Left lung (tissue), 10 donors: Measurements from ENCODE around the gene HEPHL1. TPM values are rescaled to one million over a fixed set of nuclear protein-coding genes. Genes with fewer than 3 reads are reported as not detected.

Experiments
- ATAC-seq: fragments of 200-7000 bp; cut with Tn5 transposase; one replicate; pipeline ENCODE4 v1.9.1; 2020; ENCODE audit warnings: moderate library complexity
- DNase-seq, 4 donors: peaks; one replicate each; pipeline ENCODE4 v3.0.0-alpha.2; 2013 to 2020
- H3K27ac ChIP-seq, 2 donors: fragments of 200-600 bp; sonication (generic) in 1 of 2; one replicate each; pipeline versions ENCODE4 v1.5.0 to v1.8.0; 2020 to 2021
- H3K27me3 ChIP-seq, 2 donors: fragments of 200-600 bp; sonication (generic) in 1 of 2; one replicate each; pipeline versions ENCODE4 v1.5.0 to v1.8.0; 2020 to 2021
- H3K36me3 ChIP-seq, 2 donors: fragments of 200-600 bp; sonication (generic) in 1 of 2; one replicate each; pipeline versions ENCODE4 v1.5.0 to v1.8.0; 2020 to 2021
- H3K4me1 ChIP-seq, 2 donors: fragments of 200-600 bp; one replicate each; pipeline ENCODE4 v1.8.0; 2021
- H3K4me3 ChIP-seq, 2 donors: fragments of 200-600 bp; sonication (generic) in 1 of 2; one replicate each; pipeline versions ENCODE4 v1.5.0 to v1.8.0; 2020 to 2021; ENCODE audit warnings: mild to moderate bottlenecking in 1 of 2
- H3K9me3 ChIP-seq, 2 donors: fragments of 200-600 bp; sonication (generic) in 1 of 2; one replicate each; pipeline versions ENCODE4 v1.5.0 to v1.8.0; 2020 to 2021
- CTCF ChIP-seq, 2 donors: fragments of 200-600 bp; sonication (generic) in 1 of 2; IDR thresholded peaks; one replicate each; pipeline versions ENCODE4 v1.5.0 to v1.8.0; 2021; ENCODE audit warnings: antibody characterized with exemption in 2 of 2
- intact Hi-C, 2 donors: fragments of 100-400 bp; cut with DNase I; formaldehyde crosslinking; loops; one replicate each; pipeline versions ENCODE4 v1.11.2 to v1.14.2; 2022
- polyA plus RNA-seq, 6 donors: library from polyadenylated mRNA; unstranded; fragments of 120-200 nt; gene quantifications; one replicate each; pipeline ENCODE4 v1.2.1, GENCODE V29; 2013; ENCODE audit not compliant: insufficient read length in 6 of 6
- total RNA-seq, 2 donors: library from RNA; stranded (reverse); fragmentation: NEBNext Ultra II Directional; extraction: Animal tissue kit (Norgen Biotek cat#: 25700); gene quantifications; one replicate each; pipeline ENCODE4 v1.2.1, GENCODE V29; 2021
- donor health status: DM: no; HTN: yes; CAD: no.
- donor health status: DM: no; HTN: no; CAD: no.

Gene HEPHL1
- total and polyA plus RNA-seq, 8 donors = 0.06 to 0.21 (median 0.14) TPM; not detected in 5

DNA sequence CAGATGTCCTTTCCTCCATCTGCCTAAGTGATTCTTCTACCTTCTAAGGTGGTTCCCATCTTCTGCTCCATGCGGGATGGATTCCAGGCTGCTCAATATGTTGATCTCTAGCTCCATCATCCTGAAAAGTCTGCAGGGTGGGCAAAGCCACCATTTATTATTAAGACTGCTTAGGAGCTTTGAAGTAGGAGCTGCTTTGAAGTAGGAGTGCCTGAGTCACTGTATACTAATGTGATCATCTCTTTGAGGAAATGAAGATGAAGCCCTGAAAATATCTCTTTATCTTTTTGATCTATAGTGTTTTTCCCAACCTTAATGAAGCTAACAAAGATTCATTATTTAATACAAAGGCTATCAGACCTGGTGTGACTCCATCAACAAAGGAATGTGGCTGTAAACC, 13.1 kb downstream of the HEPHL1 start:
- Histone ChIP-seq H3K27me3 (no peaks in the 10 kb centered on the region), H3K4me3 (no peak overlapping the region), H3K9me3 (peaks cover 0 to 10% of the 10 kb centered on the region in 2 donors), H3K36me3 (no peaks in the 10 kb centered on the region), H3K27ac (no peak overlapping the region), H3K4me1 (no peaks in the 10 kb centered on the region)
- TF ChIP-seq CTCF (IDR thresholded peaks at IDR 0.05) = no peak
- DNase-seq = no peak
- no peak for ATAC-seq
- intact Hi-C loops = no loop called here

DNA sequence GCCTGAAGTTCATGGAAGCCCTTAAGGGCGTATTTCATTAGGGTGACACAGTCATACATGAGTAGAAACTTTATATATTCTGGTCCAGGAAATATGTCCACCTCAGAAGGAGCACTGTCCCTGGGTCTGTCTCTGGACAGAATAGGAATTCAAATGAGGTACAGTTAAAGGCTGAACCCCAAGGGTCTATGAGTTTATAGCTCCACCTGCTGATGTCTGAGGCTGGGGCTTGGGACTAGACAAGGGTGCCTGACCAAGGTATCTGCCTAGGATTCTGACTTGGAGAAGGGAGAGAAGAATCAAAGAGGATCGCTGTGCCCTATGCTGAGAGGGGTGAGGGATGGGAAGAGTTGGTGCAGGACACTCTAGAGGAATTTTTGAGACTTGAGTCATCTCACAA, 14.9 kb downstream of the HEPHL1 start:
- Histone ChIP-seq H3K36me3 (no peaks in the 10 kb centered on the region), H3K27ac (no peak overlapping the region), H3K4me3 (no peak overlapping the region), H3K4me1 (no peaks in the 10 kb centered on the region), H3K9me3 (peaks cover 0 to 4% of the 10 kb centered on the region in 2 donors), H3K27me3 (no peaks in the 10 kb centered on the region)
- TF ChIP-seq CTCF (IDR thresholded peaks at IDR 0.05) = no peak
- no peak for ATAC-seq
- intact Hi-C loops = no loop called here
- DNase-seq = no peak

DNA sequence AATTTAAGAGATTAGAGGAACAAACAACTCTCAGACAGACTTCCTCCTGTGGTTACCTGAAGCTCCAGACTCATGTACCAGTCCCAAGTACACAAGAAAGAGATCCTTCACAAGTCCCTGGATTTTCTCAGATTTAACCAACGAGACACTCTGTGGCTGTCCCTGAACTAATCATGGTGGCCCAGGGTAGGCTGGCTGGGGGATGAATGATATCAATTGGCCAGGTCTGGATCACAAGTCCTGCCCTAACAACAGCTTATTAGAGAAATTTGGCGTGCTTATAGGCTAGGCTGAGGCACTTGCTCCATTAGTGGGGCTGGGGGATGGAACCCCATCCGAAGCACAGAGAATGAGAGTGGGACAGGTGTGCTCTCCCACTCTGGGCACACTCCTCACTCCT, 22.1 kb downstream of the HEPHL1 start:
- ATAC-seq = no peak
- intact Hi-C loops = no loop called here
- Histone ChIP-seq H3K27me3 (no peaks in the 10 kb centered on the region), H3K27ac (no peak overlapping the region), H3K36me3 (no peaks in the 10 kb centered on the region), H3K9me3 (no peaks in the 10 kb centered on the region), H3K4me1 (no peaks in the 10 kb centered on the region), H3K4me3 (no peak overlapping the region)
- DNase-seq = no peak
- no peak for TF ChIP-seq CTCF (IDR thresholded peaks at IDR 0.05)

DNA sequence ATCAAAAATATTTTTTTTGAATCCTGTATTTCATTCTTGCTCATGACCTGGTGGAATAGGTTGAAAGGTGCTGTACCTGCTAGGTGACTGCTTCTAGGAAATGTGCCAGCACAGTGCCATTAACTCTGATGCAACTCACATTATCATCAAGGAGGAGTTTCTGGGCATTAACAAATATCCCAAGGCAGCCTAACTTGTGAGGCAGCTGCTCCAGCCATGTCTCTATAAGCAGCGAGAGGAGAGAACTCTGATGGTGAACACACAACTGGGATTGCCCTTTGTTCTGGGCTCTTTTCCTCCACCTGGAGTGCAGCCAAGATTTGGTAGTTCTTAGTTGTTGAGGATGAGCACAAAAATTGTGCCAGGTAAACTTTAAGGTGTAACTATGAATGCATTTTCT, 25.6 kb downstream of the HEPHL1 start:
- no peaks in the 10 kb centered on the region for H3K4me1 ChIP-seq
- H3K27me3 ChIP-seq = no peaks in the 10 kb centered on the region
- no peak for TF ChIP-seq CTCF (IDR thresholded peaks at IDR 0.05)
- H3K4me3 ChIP-seq = no peak overlapping the region
- ATAC-seq (peak; percentile 62), DNase-seq (no peak)
- no peak overlapping the region for H3K27ac ChIP-seq
- intact Hi-C loops = no loop called here
- no peaks in the 10 kb centered on the region for H3K36me3 ChIP-seq
- peaks cover 0 to under 1% of the 10 kb centered on the region in 2 donors for H3K9me3 ChIP-seq

DNA sequence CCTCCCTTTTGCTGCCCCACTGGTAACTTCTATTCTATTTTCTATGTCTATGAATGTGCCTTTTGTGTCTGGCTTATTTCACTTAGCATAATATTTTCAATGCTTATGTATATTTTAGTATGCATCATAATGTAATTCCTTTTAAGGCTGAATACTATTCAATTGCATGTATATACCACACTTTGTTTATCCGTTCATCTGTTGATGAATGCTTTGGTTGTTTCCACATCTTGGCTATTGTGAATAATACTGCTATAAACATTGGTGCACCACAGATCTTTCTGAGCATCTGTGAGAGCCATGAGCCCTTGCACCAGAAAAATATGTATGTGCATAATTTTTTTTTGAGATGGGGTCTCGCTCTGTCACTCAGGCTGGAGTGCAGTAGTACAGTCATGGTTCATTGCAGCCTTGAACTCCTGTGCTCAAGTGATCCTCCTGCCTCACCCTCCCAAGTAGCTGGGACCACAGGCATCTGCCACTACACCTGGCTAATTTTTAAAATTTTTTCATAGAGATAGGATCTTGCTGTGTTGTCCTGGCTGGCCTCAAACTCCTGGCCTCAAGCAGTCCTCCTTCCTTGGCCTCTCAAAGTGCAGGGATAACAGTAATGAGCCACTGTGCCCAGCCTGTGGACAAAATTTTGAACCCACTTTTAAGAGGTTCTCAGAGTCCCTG, 27.0 kb downstream of the HEPHL1 start:
- DNase-seq (no peak), ATAC-seq (no peak)
- TF ChIP-seq CTCF (IDR thresholded peaks at IDR 0.05) = no peak
- intact Hi-C loops = no loop called here
- Histone ChIP-seq H3K4me3 (no peak overlapping the region), H3K36me3 (no peaks in the 10 kb centered on the region), H3K27ac (no peak overlapping the region), H3K4me1 (no peaks in the 10 kb centered on the region), H3K27me3 (no peaks in the 10 kb centered on the region), H3K9me3 (peaks cover 0 to 4% of the 10 kb centered on the region in 2 donors)
